H1 (cell line): ENCODE results near the gene HPCAL4. TPM values are rescaled to one million over a fixed set of nuclear protein-coding genes. Genes with fewer than 3 reads are reported as not detected.

Experiments used
- CTCF ChIA-PET: fragments of 300-600 bp; sonication (Branson Sonifier 250); formaldehyde crosslinking; loops from one replicate; lab custom pipeline; 2021; ENCODE audit not compliant: partially characterized antibody; lab: Charles Lee
- POLR2A ChIA-PET: fragments of 300-600 bp; sonication (Branson Sonifier 250); formaldehyde crosslinking; loops from one replicate; lab custom pipeline; 2021; ENCODE audit warnings: inconsistent platforms; ENCODE audit not compliant: partially characterized antibody; lab: Charles Lee
- DNase-seq, 2 experiments: peaks; one replicate each; pipeline versions ENCODE4 v3.0.0 to v3.0.0-alpha.2; 2010 to 2022; ENCODE audit warnings: low spot score in 2 of 2, low read depth in 1 of 2, mixed read lengths in 1 of 2
- FAIRE-seq: peaks from 2 replicates; lab custom pipeline; 2011; peaks lifted over from hg19 to GRCh38; lab: Jason Lieb, UNC
- H2AFZ ChIP-seq: 2 replicates; pipeline ENCODE4 v1.8.1; 2012; ENCODE audit warnings: low read length, inconsistent platforms
- H2AK5ac ChIP-seq: 2 replicates; pipeline ENCODE4 v1.6.1; 2013; ENCODE audit warnings: low read depth, low read length
- H2BK120ac ChIP-seq: replicated peaks from 2 replicates; pipeline ENCODE3; 2013; ENCODE audit warnings: low read depth, low read length, inconsistent platforms
- H2BK12ac ChIP-seq: 2 replicates; pipeline ENCODE4 v1.6.1; 2013; ENCODE audit warnings: low read depth, low read length
- H2BK15ac ChIP-seq: 2 replicates; pipeline ENCODE4 v1.6.1; 2013; ENCODE audit warnings: low read length
- H2BK20ac ChIP-seq: 2 replicates; pipeline ENCODE4 v1.6.1; 2013; ENCODE audit warnings: low read length
- H2BK5ac ChIP-seq: 2 replicates; pipeline ENCODE4 v1.6.1; 2013; ENCODE audit warnings: low read depth, low read length
- H3K14ac ChIP-seq: 2 replicates; pipeline ENCODE4 v1.6.1; 2013; ENCODE audit warnings: inconsistent platforms; ENCODE audit not compliant: insufficient read length
- H3K18ac ChIP-seq: 2 replicates; pipeline ENCODE4 v1.6.1; 2013; ENCODE audit warnings: low read length; ENCODE audit errors: extremely low read depth
- H3K23ac ChIP-seq: 2 replicates; pipeline ENCODE4 v1.6.1; 2013; ENCODE audit warnings: inconsistent platforms; ENCODE audit not compliant: insufficient read length
- H3K23me2 ChIP-seq: 2 replicates; pipeline ENCODE4 v1.6.1; 2013; ENCODE audit warnings: low read depth, low read length
- H3K27ac ChIP-seq: 2 replicates; pipeline ENCODE4 v1.6.1; 2011; ENCODE audit warnings: low read depth, low read length, inconsistent platforms
- H3K27me3 ChIP-seq, 4 experiments: replicated peaks in 1 of 4; 1 replicate in 1 of 4; 2 replicates in 3 of 4; pipeline versions ENCODE4 v1.6.1 to v1.8.1; 2011 to 2013; ENCODE audit warnings: low read length in 3 of 4, mild to moderate bottlenecking in 3 of 4, inconsistent platforms in 2 of 4, mixed read lengths in 2 of 4, moderate library complexity in 1 of 4; ENCODE audit not compliant: control insufficient read depth in 3 of 4, insufficient read depth in 3 of 4; ENCODE audit errors: extremely low read depth in 1 of 4
- H3K36me3 ChIP-seq, 4 experiments: 2 replicates each; pipeline versions ENCODE4 v1.6.1 to v1.8.1; 2011 to 2013; ENCODE audit warnings: mild to moderate bottlenecking in 4 of 4, low read length in 3 of 4, moderate library complexity in 2 of 4, control low read depth in 1 of 4, inconsistent platforms in 1 of 4; ENCODE audit not compliant: insufficient read depth in 4 of 4, control insufficient read depth in 2 of 4
- H3K4ac ChIP-seq: replicated peaks from 2 replicates; pipeline ENCODE3; 2013; ENCODE audit warnings: low read length, low read depth, mixed read lengths, inconsistent platforms; ENCODE audit not compliant: insufficient read length
- H3K4me1 ChIP-seq, 4 experiments: replicated peaks in 1 of 4; 1 replicate in 1 of 4; 2 replicates in 3 of 4; pipeline versions ENCODE4 v1.6.1 to v1.8.1; 2011 to 2013; ENCODE audit warnings: low read length in 3 of 4, inconsistent platforms in 2 of 4, mixed read lengths in 1 of 4; ENCODE audit not compliant: insufficient read depth in 4 of 4, control insufficient read depth in 3 of 4
- H3K4me2 ChIP-seq, 2 experiments: 2 replicates each; pipeline versions ENCODE4 v1.6.1 to v1.8.1; 2011 to 2013; ENCODE audit warnings: low read depth in 2 of 2, low read length in 2 of 2, control low read depth in 1 of 2, inconsistent platforms in 1 of 2, mild to moderate bottlenecking in 1 of 2; ENCODE audit not compliant: insufficient read depth in 1 of 2
- H3K4me3 ChIP-seq, 4 experiments: fragments of 200-600, 300-600 bp in 1 of 4; sonication (generic), shearing (Covaris generic), sonication (Bioruptor Twin) in 1 of 4; 2 replicates each; pipeline versions ENCODE4 v1.5.1 to v1.8.1; 2011 to 2016; ENCODE audit warnings: low read length in 4 of 4, low read depth in 3 of 4, control low read depth in 2 of 4, inconsistent platforms in 2 of 4, mild to moderate bottlenecking in 2 of 4, mixed read lengths in 1 of 4, moderate library complexity in 1 of 4; ENCODE audit not compliant: insufficient read depth in 2 of 4; ENCODE audit errors: extremely low read depth in 1 of 4
- H3K56ac ChIP-seq: replicated peaks from 2 replicates; pipeline ENCODE3; 2013; ENCODE audit warnings: low read depth, mild to moderate bottlenecking, mixed read lengths, low read length, inconsistent platforms; ENCODE audit not compliant: insufficient read length
- H3K79me1 ChIP-seq: 2 replicates; pipeline ENCODE4 v1.6.1; 2013; ENCODE audit warnings: low read depth, low read length, control low read depth
- H3K79me2 ChIP-seq, 2 experiments: 2 replicates each; pipeline versions ENCODE4 v1.6.1 to v1.8.1; 2012 to 2013; ENCODE audit warnings: low read length in 2 of 2, mild to moderate bottlenecking in 2 of 2, inconsistent platforms in 1 of 2; ENCODE audit not compliant: insufficient read depth in 2 of 2, control insufficient read depth in 1 of 2
- H3K9ac ChIP-seq, 4 experiments: replicated peaks in 1 of 4; 1 replicate in 1 of 4; 2 replicates in 3 of 4; pipeline versions ENCODE4 v1.6.1 to v1.8.1; 2011 to 2013; ENCODE audit warnings: low read depth in 3 of 4, low read length in 3 of 4, control low read depth in 2 of 4, mild to moderate bottlenecking in 2 of 4, moderate library complexity in 2 of 4, inconsistent platforms in 1 of 4; ENCODE audit errors: extremely low read depth in 1 of 4
- H3K9me3 ChIP-seq, 2 experiments: 2 replicates each; pipeline versions ENCODE4 v1.6.1 to v1.8.1; 2012 to 2013; ENCODE audit warnings: mild to moderate bottlenecking in 2 of 2, moderate library complexity in 2 of 2, control low read depth in 1 of 2, inconsistent platforms in 1 of 2, low read depth in 1 of 2, low read length in 1 of 2, mixed read lengths in 1 of 2; ENCODE audit not compliant: insufficient read depth in 2 of 2
- H4K20me1 ChIP-seq, 2 experiments: replicated peaks in 1 of 2; 2 replicates each; pipeline versions ENCODE3 to v1.8.1; 2011 to 2013; ENCODE audit warnings: inconsistent platforms in 2 of 2, low read length in 2 of 2, mild to moderate bottlenecking in 1 of 2; ENCODE audit not compliant: insufficient read depth in 2 of 2, control insufficient read depth in 1 of 2
- H4K5ac ChIP-seq: 2 replicates; pipeline ENCODE4 v1.6.1; 2013; ENCODE audit warnings: low read length, low read depth, mixed read lengths, inconsistent platforms; ENCODE audit not compliant: insufficient read length
- H4K8ac ChIP-seq: 2 replicates; pipeline ENCODE4 v1.8.0; 2013; ENCODE audit warnings: mild to moderate bottlenecking, moderate library complexity, low read length, inconsistent platforms; ENCODE audit not compliant: insufficient read depth; ENCODE audit errors: extremely low read depth
- H4K91ac ChIP-seq: replicated peaks from 2 replicates; pipeline ENCODE3; 2013; ENCODE audit warnings: low read length, mixed read lengths, inconsistent platforms; ENCODE audit not compliant: insufficient read length
- ASH2L ChIP-seq: fragments of 200-600, 300-600 bp; sonication (generic); IDR thresholded peaks from one replicate; pipeline ENCODE4 v1.7.1; 2017; ENCODE audit warnings: low read length
- ATF2 ChIP-seq: IDR thresholded peaks from 2 replicates; pipeline ENCODE4 v1.6.1; 2012; ENCODE audit warnings: low read length, inconsistent platforms
- BCL11A ChIP-seq, 2 experiments: IDR thresholded peaks; one replicate each; pipeline ENCODE4 v1.6.1; 2011; ENCODE audit warnings: low read depth in 2 of 2, low read length in 2 of 2, mild to moderate bottlenecking in 2 of 2
- E2F6 ChIP-seq: IDR thresholded peaks from 2 replicates; pipeline ENCODE4 v1.6.1; 2012; ENCODE audit warnings: inconsistent platforms
- GABPA ChIP-seq: IDR thresholded peaks from 2 replicates; pipeline ENCODE4 v1.6.1; 2011; ENCODE audit warnings: mild to moderate bottlenecking, low read length, moderate library complexity, borderline replicate concordance; ENCODE audit not compliant: insufficient read depth
- KDM1A ChIP-seq: fragments of 200-600, 300-600 bp; sonication (generic); IDR thresholded peaks from 2 replicates; pipeline ENCODE4 v1.7.1; 2016; ENCODE audit warnings: mild to moderate bottlenecking, low read length, borderline replicate concordance
- KDM4A ChIP-seq: IDR thresholded peaks from one replicate; pipeline ENCODE4 v1.7.1; 2012; ENCODE audit warnings: low read depth, mild to moderate bottlenecking, moderate library complexity, low read length, inconsistent platforms; ENCODE audit not compliant: severe bottlenecking
- KDM5A ChIP-seq: fragments of 200-600 bp; IDR thresholded peaks from 2 replicates; pipeline ENCODE4 v1.7.1; 2012; ENCODE audit warnings: mild to moderate bottlenecking, low read length, inconsistent platforms, mixed read lengths
- POU5F1 ChIP-seq: IDR thresholded peaks from 2 replicates; pipeline ENCODE4 v1.6.1; 2011; ENCODE audit warnings: low read depth, mild to moderate bottlenecking, low read length, moderate library complexity
- SRF ChIP-seq: IDR thresholded peaks from 2 replicates; pipeline ENCODE4 v1.6.1; 2011; ENCODE audit warnings: mild to moderate bottlenecking, low read depth, low read length, moderate library complexity
- WGBS, 2 experiments: shearing (Covaris generic) in 1 of 2; methylation state at CpG; one replicate each; pipeline versions ENCODE4 v1.1.6 to v1.1.7; 2013 to 2015; ENCODE audit warnings: low lambda C conversion rate in 2 of 2, mixed read lengths in 2 of 2, inconsistent platforms in 1 of 2, low coverage in 1 of 2, missing lambda C conversion rate in 1 of 2; ENCODE audit not compliant: insufficient replicate concordance in 2 of 2, insufficient coverage in 1 of 2, insufficient read length in 1 of 2; ENCODE audit errors: extremely low coverage in 1 of 2, missing lambda C conversion rate in 1 of 2; 5-methylcytosine and 5-hydroxymethylcytosine counted together
- polyA plus RNA-seq, 7 experiments: library from polyadenylated mRNA; depleted of rRNA in 3 of 7; stranded (reverse) in 5 of 7; unstranded in 2 of 7; fragments of >200 nt in 5 of 7; fragments of 200-250 nt in 2 of 7; gene quantifications; 1 replicate in 5 of 7; 2 replicates in 1 of 7; 4 replicates in 1 of 7; pipeline versions ENCODE4 v1.2.1 to v1.2.3, GENCODE V29; 2011 to 2013; ENCODE audit warnings: missing spikeins in 2 of 7, mixed read lengths in 2 of 7
- total RNA-seq: library from RNA; stranded (reverse); fragmentation: NEBNext Ultra II Directional; extraction: Animal tissue kit (Norgen Biotek cat#: 25700); gene quantifications from 2 replicates; pipeline ENCODE4 v1.2.1, GENCODE V29; 2021

Gene HPCAL4
- total and polyA plus RNA-seq, 2 of the 8 experiments (the other 6 are each of a cell fraction or from before 2014, with no cell fraction given): 0.54 to 0.74 TPM

GRCh38 chr1:39662861-39663260 lies 28.4 kb downstream of the HPCAL4 start:
- Histone ChIP-seq H3K4ac (no peak overlapping the region), H3K27ac (no peak overlapping the region), H3K4me1 (no peaks in the 10 kb centered on the region), H3K9me3 (no peaks in the 10 kb centered on the region), H4K8ac (no peak overlapping the region), H3K27me3 (peaks cover 4 to 63% (median 35%) of the 10 kb centered on the region in 4 experiments), H4K91ac (no peak overlapping the region), H4K5ac (no peak overlapping the region), H3K9ac (no peak overlapping the region), H3K79me1 (no peaks in the 10 kb centered on the region), H3K56ac (no peak overlapping the region), H3K36me3 (no peaks in the 10 kb centered on the region), H3K4me3 (no peak overlapping the region), H2BK120ac (no peak overlapping the region), H3K18ac (no peak overlapping the region), H3K14ac (no peak overlapping the region), H3K23ac (no peak overlapping the region), H3K23me2 (no peaks in the 10 kb centered on the region), H2BK15ac (no peak overlapping the region), H2BK20ac (no peak overlapping the region), H2BK5ac (no peak overlapping the region), H3K79me2 (no peaks in the 10 kb centered on the region), H3K4me2 (no peak overlapping the region), H2AK5ac (no peak overlapping the region), H4K20me1 (peaks cover 0 to 2% of the 10 kb centered on the region in 2 experiments), H2BK12ac (no peak overlapping the region), H2AFZ (no peak overlapping the region)
- 89% methylated on average over 1 of the region's 1 CpG; no CpG with 5 or more reads in 1 of the 2 experiments for WGBS, 2 experiments
- no peak for FAIRE-seq
- ChIA-PET POLR2A (interaction anchor here (1.0 to 1.3 kb wide), 2 partner anchors 9 to 86 kb away, joined by 3 read pairs; partner anchors contain the start of gene PABPC4), CTCF (interaction anchor here (1.0 to 17.8 kb wide), 6 partner anchors 10 to 57 kb away, joined by 3 to 278 read pairs (median 6); partner anchors contain the start of genes HEYL and NT5C1A)
- no peak for DNase-seq
- TF ChIP-seq GABPA (no peak), KDM1A (no peak), KDM5A (no peak), POU5F1 (no peak), E2F6 (no peak), KDM4A (no peak), ASH2L (no peak), ATF2 (no peak), SRF (no peak), BCL11A (IDR thresholded peaks at IDR 0.05; ENCODE audit: low read depth in 2 of 2, low read length in 2 of 2) (no peak)
